NT2/D1 (cell line): ENCODE measurements around the gene RAP1B.

Experiments
- DNase-seq: peaks from one replicate; pipeline ENCODE4 v3.0.0-alpha.2; 2011; ENCODE audit warnings: low read depth, low spot score
- H3K27me3 ChIP-seq: 2 replicates; pipeline ENCODE4 v1.6.0; 2011; ENCODE audit warnings: mild to moderate bottlenecking; ENCODE audit not compliant: insufficient read length, insufficient read depth
- H3K36me3 ChIP-seq: 2 replicates; pipeline ENCODE4 v1.6.1; 2011; ENCODE audit warnings: mild to moderate bottlenecking, low read length, mixed read lengths; ENCODE audit not compliant: insufficient read depth, insufficient read length
- H3K4me1 ChIP-seq: 2 replicates; pipeline ENCODE4 v1.5.1; 2011; ENCODE audit not compliant: insufficient read depth, insufficient read length
- H3K4me3 ChIP-seq: 2 replicates; pipeline ENCODE4 v1.5.1; 2011; ENCODE audit warnings: low read depth; ENCODE audit not compliant: insufficient read length
- H3K9ac ChIP-seq: 2 replicates; pipeline ENCODE4 v1.6.0; 2011; ENCODE audit warnings: low read depth; ENCODE audit not compliant: insufficient read length
- H3K9me3 ChIP-seq: 2 replicates; pipeline ENCODE4 v1.5.1; 2011; ENCODE audit warnings: mild to moderate bottlenecking, low read length; ENCODE audit not compliant: insufficient read depth
- SUZ12 ChIP-seq: IDR thresholded peaks from 2 replicates; pipeline ENCODE4 v1.6.1; 2011; ENCODE audit not compliant: insufficient read length, insufficient read depth; ENCODE audit errors: extremely low read depth
- YY1 ChIP-seq: IDR thresholded peaks from 2 replicates; pipeline ENCODE4 v1.6.1; 2011; ENCODE audit not compliant: insufficient read length, insufficient read depth
- ZNF274 ChIP-seq: IDR thresholded peaks from 2 replicates; pipeline ENCODE4 v1.6.1; 2011; ENCODE audit warnings: mild to moderate bottlenecking, low read depth, low read length

Gene RAP1B

GRCh38 chr12:68610370-68611093 is at the start of gene RAP1B:
Gene RAP1B, plus strand, starts transcription at chr12:68610899. Its CDS starts 37,826 bp downstream, at chr12:68648725.
- Histone ChIP-seq H3K4me1 (no peaks in the 10 kb centered on the region), H3K36me3 (peaks cover 13% of the 10 kb centered on the region), H3K9ac (peak within 1 kb of the TSS; percentile 92), H3K9me3 (no peaks in the 10 kb centered on the region), H3K4me3 (peak within 1 kb of the TSS; percentile 84), H3K27me3 (no peaks in the 10 kb centered on the region)
- peak; percentile 79 for DNase-seq
- TF ChIP-seq SUZ12 (no peak), YY1 (no peak), ZNF274 (no peak)

- TF ChIP-seq YY1 = no peak
- Histone ChIP-seq H3K9ac (no peak overlapping the region), H3K4me1 (peaks cover 8% of the 10 kb centered on the region), H3K4me3 (no peak overlapping the region), H3K9me3 (no peaks in the 10 kb centered on the region), H3K36me3 (no peaks in the 10 kb centered on the region), H3K27me3 (no peaks in the 10 kb centered on the region)
- no peak for DNase-seq
Observed at GRCh38 chr12:68561830-68562229, 48.9 kb upstream of the RAP1B start.

GRCh38 chr12:68564166-68564565 is 46.5 kb upstream of the RAP1B start:
- H3K4me1 ChIP-seq = peaks cover 8% of the 10 kb centered on the region
- no peak overlapping the region for H3K4me3 ChIP-seq
- no peak for TF ChIP-seq YY1
- no peak for TF ChIP-seq ZNF274
- no peak for TF ChIP-seq SUZ12

GRCh38 chr12:68565391-68565903 is 45.3 kb upstream of the RAP1B start:
- TF ChIP-seq SUZ12 (no peak), YY1 (no peak), ZNF274 (no peak)
- Histone ChIP-seq H3K36me3 (no peaks in the 10 kb centered on the region), H3K4me3 (no peak overlapping the region), H3K4me1 (peaks cover 2% of the 10 kb centered on the region), H3K9ac (no peak overlapping the region), H3K27me3 (no peaks in the 10 kb centered on the region), H3K9me3 (no peaks in the 10 kb centered on the region)
- no peak for DNase-seq

More at GRCh38 chr12:68564166-68564565, 46.5 kb upstream of the RAP1B start:
- Histone ChIP-seq H3K27me3 (no peaks in the 10 kb centered on the region), H3K9ac (no peak overlapping the region), H3K36me3 (no peaks in the 10 kb centered on the region), H3K9me3 (no peaks in the 10 kb centered on the region)
- no peak for DNase-seq

GRCh38 chr12:68568922-68569569 is 41.7 kb upstream of the RAP1B start:
- Histone ChIP-seq H3K27me3 (no peaks in the 10 kb centered on the region), H3K4me3 (no peak overlapping the region), H3K9ac (no peak overlapping the region), H3K36me3 (no peaks in the 10 kb centered on the region), H3K4me1 (no peaks in the 10 kb centered on the region), H3K9me3 (no peaks in the 10 kb centered on the region)
- DNase-seq = no peak
- no peak for TF ChIP-seq ZNF274

DNA sequence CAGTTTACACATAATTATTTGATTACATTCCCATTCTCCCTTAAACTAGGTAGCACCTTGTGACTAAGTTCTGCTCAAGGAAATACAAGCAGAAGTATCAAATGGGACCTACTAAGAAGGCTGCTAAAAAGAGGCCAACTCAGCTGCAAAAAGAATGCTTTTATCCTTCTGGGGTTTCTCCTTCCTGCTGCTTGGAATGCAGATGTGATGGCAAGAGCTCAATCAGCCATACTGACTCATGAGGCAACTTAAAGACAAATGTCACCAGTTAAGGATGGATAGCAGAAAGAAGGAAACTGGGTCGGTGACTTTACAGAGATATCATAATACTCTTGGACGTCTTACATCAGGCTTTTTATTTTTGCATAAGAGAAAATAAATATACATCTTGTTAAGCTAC is 38.0 kb upstream of the RAP1B start:
- H3K4me3 ChIP-seq = no peak overlapping the region
- H3K9me3 ChIP-seq = no peaks in the 10 kb centered on the region
- H3K4me1 ChIP-seq = no peaks in the 10 kb centered on the region
- H3K9ac ChIP-seq = no peak overlapping the region
- H3K27me3 ChIP-seq = no peaks in the 10 kb centered on the region
- no peaks in the 10 kb centered on the region for H3K36me3 ChIP-seq
- DNase-seq = no peak
- TF ChIP-seq SUZ12 (no peak), YY1 (no peak), ZNF274 (no peak)

- TF ChIP-seq YY1 (no peak), SUZ12 (no peak), ZNF274 (no peak)
Observed at GRCh38 chr12:68573406-68573805, 37.3 kb upstream of the RAP1B start.

More at GRCh38 chr12:68573406-68573805, 37.3 kb upstream of the RAP1B start:
- H3K9ac ChIP-seq = no peak overlapping the region
- no peaks in the 10 kb centered on the region for H3K9me3 ChIP-seq
- no peaks in the 10 kb centered on the region for H3K36me3 ChIP-seq
- no peaks in the 10 kb centered on the region for H3K4me1 ChIP-seq
- no peak overlapping the region for H3K4me3 ChIP-seq
- H3K27me3 ChIP-seq = no peaks in the 10 kb centered on the region
- no peak for DNase-seq
